ENCODE data around the gene LAMTOR3.
A peak's percentile ranks its signal among the peaks of the same experiment; 100 is the strongest.

Gene LAMTOR3

GRCh38 chr4:99894161-99894997, at the start of gene LAMTOR3:
LAMTOR3 (minus strand) TSS chr4:99894427; CDS start chr4:99893963, 464 bp downstream.
- peaks cover 15% of the 10 kb centered on the region for H3K36me3 ChIP-seq
- H3K27ac ChIP-seq, result peak within 1 kb of the TSS; percentile 78
- no peaks in the 10 kb centered on the region for H3K27me3 ChIP-seq (ENCODE audit: insufficient read depth, low read depth, severe bottlenecking)
- H3K9me3 ChIP-seq (ENCODE audit: severe bottlenecking), result no peaks in the 10 kb centered on the region
- H3K4me3 ChIP-seq (ENCODE audit: low read depth, low read length), result peak within 1 kb of the TSS; percentile 92
- no peak for TF ChIP-seq CTCF (IDR thresholded peaks at IDR 0.05; ENCODE audit: low read depth, low read length)
- DNase-seq, result peak; percentile 95

GRCh38 chr4:99938243-99938753, 44.1 kb upstream of the LAMTOR3 start:
- DNase-seq, result no peak
- Histone ChIP-seq H3K27ac (no peak overlapping the region), H3K9me3 (ENCODE audit: severe bottlenecking) (peaks cover 3% of the 10 kb centered on the region), H3K4me3 (ENCODE audit: low read depth, low read length) (no peak overlapping the region), H3K36me3 (peaks cover 27% of the 10 kb centered on the region), H3K27me3 (ENCODE audit: insufficient read depth, low read depth, severe bottlenecking) (no peaks in the 10 kb centered on the region)
- no peak for TF ChIP-seq CTCF (IDR thresholded peaks at IDR 0.05; ENCODE audit: low read depth, low read length)

GRCh38 chr4:99934891-99935290, 40.7 kb upstream of the LAMTOR3 start:
- H3K27ac ChIP-seq, result no peak overlapping the region
- no peaks in the 10 kb centered on the region for H3K27me3 ChIP-seq (ENCODE audit: insufficient read depth, low read depth, severe bottlenecking)
- peaks cover 28% of the 10 kb centered on the region for H3K36me3 ChIP-seq
- peaks cover 3% of the 10 kb centered on the region for H3K9me3 ChIP-seq (ENCODE audit: severe bottlenecking)
- TF ChIP-seq CTCF (IDR thresholded peaks at IDR 0.05; ENCODE audit: low read depth, low read length), result no peak
- DNase-seq, result no peak
- H3K4me3 ChIP-seq (ENCODE audit: low read depth, low read length), result no peak overlapping the region

GRCh38 chr4:99927566-99927965, 33.3 kb upstream of the LAMTOR3 start:
- no peak overlapping the region for H3K4me3 ChIP-seq (ENCODE audit: low read depth, low read length)
- H3K9me3 ChIP-seq (ENCODE audit: severe bottlenecking), result no peaks in the 10 kb centered on the region
- no peak overlapping the region for H3K27ac ChIP-seq
- no peaks in the 10 kb centered on the region for H3K27me3 ChIP-seq (ENCODE audit: insufficient read depth, low read depth, severe bottlenecking)
- TF ChIP-seq CTCF (IDR thresholded peaks at IDR 0.05; ENCODE audit: low read depth, low read length), result no peak
- no peak for DNase-seq
- peaks cover 18% of the 10 kb centered on the region for H3K36me3 ChIP-seq

GRCh38 chr4:99921174-99921573, 26.9 kb upstream of the LAMTOR3 start:
- Histone ChIP-seq H3K9me3 (ENCODE audit: severe bottlenecking) (no peaks in the 10 kb centered on the region), H3K4me3 (ENCODE audit: low read depth, low read length) (no peak overlapping the region), H3K27ac (no peak overlapping the region), H3K36me3 (peaks cover 16% of the 10 kb centered on the region), H3K27me3 (ENCODE audit: insufficient read depth, low read depth, severe bottlenecking) (no peaks in the 10 kb centered on the region)
- TF ChIP-seq CTCF (IDR thresholded peaks at IDR 0.05; ENCODE audit: low read depth, low read length), result no peak
- no peak for DNase-seq

Measured in WERI-Rb-1 (cell line).